Muscle of arm (tissue), 12 donors: ENCODE results near the gene CDKN3. TPM values are rescaled to one million over a fixed set of nuclear protein-coding genes. Genes with fewer than 3 reads are reported as not detected.
"Not testable (repeated sequence)": the region's sequence is repeated elsewhere in the genome, so short reads cannot be mapped to it uniquely, and the experiment has no call there.

Experiments used
- DNase-seq: peaks from one replicate; pipeline ENCODE4 v3.0.0-alpha.2; 2013
- polyA plus RNA-seq, 12 donors: library from polyadenylated mRNA; unstranded; fragments of 120-200 nt; gene quantifications; one replicate each; pipeline ENCODE4 v1.2.1, GENCODE V29; 2013; ENCODE audit not compliant: insufficient read length in 12 of 12

The CDKN3 gene
- polyA plus RNA-seq, 12 donors: 26.1 to 41.2 (median 35.4) TPM; not detected in 1

DNA sequence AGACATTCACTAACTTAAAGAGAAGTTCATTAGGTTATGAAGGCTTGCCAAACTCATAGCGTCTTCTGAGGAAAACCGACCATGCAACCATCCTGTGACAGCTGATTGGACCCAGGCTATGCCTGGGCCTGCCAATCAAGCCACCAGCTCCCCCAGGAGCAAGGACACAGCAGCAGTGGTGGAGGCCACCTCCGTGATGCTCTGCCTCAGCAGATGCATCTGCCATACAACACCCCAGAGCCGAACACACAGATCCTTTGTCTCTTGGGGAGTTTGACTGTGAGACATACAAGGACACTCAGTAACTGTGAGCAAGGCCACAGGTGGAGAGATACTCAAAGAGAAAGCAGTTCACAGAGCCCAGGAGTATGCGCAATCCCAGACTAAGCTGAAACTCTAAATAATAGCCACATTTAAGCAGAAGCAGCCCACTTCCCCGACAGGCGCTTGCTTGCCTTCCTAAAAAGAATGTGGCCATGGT, 54.4 kb downstream of the CDKN3 start:
- DNase-seq: no peak

DNA sequence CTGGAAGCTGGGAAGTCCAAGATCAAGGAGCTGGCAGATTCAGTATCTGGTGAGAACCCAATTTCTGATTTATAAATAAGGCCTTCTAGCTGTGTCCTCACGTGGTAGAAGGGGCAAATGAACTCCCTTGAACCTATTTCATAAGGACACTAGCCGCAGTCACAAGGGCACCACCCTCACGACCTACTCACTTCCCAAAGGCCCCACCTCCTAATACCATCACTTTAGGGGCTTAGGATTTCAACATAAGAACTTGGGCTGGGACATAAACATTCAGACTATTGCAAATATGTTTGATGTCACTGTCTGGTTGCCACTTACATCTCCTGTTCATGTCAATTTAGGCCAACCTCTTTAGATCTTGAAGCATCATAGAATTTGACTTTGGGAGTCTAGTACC, 55.2 kb downstream of the CDKN3 start:
- no peak for DNase-seq

DNA sequence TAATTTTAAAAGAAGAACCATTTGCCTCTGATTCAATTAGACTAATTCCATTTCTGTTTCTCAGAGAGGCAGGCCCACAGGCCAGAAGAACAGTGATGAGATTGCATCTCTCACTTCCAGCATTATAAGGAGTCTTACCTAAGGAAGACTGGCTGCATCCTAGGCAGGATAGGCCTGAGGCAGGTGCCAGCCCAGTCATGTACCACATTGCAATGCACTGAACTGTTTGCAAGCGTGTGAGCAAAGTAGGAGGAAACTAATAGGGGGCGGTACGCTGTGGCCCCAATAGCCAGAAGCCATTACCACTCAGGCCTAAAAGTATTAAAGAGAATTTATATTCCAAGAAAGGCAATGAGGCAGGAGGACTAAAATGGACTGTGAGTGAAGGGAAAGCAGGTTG, 56.4 kb downstream of the CDKN3 start:
- DNase-seq: no peak

DNA sequence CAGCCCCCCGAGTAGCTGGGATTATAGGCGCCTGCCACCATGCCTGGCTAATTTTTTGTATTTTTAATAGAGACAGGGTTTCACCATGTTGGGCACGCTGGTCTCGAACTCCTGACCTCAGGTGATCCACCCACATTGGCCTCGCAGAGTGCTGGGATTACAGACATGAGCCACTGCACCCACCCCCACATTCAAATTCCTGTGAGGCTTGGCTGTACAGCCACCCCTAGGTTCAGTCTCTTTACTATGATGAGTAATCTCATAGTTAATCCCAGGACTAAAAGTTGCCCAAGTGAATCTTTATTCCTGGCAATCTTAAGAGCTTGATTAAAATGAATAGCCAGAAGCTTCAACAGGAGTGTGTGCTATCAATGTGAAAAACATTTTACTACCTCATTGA, 57.2 kb downstream of the CDKN3 start:
- DNase-seq: not testable (repeated sequence)

DNA sequence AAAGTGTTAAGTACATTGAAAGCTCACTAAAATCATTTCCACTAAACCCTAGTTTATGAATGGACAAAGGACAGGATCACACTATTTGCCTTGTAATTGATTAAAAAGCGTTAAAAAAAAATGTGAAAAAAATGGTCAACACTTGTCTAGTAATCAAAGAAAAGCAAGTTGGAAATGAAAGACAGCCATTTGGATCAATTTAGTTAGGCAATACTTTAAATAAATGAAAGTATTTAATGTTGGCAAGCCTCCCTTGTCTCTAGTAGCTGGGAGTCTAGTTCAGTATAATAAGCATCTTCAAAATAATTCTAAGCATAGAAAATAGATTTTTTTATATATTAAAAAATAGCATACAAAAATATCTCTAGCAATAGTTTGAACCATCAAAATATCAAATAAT, 58.6 kb downstream of the CDKN3 start:
- DNase-seq: no peak

DNA sequence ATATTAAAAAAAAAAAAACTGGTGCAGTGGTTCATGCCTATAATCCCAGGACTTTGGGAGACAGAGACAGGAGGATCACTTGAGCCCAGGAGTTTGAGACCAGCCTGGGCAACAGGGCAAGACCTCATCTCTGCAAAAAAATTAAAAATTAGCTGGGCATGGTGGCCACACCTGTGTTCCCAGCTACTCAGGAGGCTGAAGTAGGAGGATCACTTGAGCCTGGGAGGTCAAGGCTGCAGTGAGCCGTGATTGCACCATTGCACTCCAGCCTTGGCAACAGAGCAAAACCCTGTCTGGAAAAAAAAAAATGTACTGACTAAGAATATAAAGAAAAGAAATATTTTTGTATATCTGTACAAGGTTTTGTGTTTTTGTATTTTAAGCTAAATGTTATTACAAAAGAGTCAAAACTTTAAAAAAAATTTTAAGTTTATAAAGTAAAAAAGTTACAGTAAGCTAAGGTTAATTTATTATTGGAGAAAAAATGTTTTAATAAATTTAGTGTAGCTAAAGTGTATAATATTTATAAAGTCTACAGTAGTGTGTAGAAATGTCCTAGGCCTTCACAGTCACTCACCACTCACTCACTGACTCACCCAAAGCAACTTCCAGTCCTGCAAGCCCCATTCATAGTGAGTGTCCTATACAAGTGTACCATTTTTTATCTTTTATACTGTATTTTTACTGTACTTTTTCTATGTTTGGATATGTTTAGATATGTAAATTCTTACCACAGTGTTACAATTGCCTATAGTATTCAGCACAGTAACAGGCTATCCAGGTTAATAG, 60.2 kb downstream of the CDKN3 start:
- DNase-seq: not testable (repeated sequence)

DNA sequence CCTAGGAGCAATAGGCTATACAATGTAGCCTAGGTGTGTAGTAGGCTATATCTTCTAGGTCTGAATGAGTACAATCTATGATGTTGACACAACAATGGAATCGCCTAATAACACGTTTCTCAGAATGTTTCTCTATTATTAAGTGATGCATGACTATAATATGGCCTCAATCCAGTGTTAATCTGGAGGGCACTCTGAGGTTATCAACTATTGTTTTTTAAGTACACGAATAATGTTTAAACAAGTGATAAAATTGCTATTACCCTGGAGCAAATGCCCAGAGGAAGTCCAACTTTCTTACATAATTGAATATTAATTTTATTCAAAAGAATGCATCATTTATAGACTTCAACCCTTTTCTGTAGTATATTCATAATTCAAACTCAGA, 60.8 kb downstream of the CDKN3 start:
- no peak for DNase-seq

DNA sequence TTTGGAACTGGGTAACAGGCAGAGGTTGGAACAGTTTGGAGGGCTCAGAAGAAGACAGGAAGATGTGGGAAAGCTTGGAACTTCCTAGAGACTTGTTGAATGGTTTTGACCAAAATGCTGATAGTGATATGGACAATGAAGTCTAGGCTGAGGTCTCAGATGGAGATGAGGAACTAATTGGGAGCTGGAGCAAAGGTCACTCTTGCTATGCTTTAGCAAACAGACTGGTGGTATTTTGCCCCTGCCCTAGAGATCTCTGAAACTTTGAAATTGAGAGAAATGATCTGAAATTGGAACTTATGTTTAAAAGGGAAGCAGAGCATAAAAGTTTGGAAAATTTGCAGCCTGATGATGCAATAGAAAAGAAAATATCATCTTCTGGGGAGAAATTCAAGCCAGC, 61.7 kb downstream of the CDKN3 start:
- not testable (repeated sequence) for DNase-seq

DNA sequence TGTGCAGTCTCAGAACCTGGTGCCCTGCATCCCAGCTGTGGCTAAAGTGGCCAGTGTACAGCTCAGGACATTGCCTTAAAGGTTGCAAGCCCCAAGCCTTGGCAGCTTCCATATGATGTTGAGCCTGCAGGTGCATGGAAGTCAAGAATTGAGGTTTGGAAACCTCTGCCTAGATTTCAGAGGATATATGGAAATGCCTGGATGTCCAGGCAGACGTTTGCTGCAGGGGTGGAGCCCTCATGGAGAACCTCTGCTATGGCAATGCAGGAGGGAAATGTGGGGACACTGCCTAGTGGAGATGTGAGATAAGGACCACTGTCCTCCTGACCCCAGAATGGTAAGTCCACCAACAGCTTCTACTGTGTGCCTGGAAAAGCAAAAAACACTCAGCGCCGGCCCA, 62.3 kb downstream of the CDKN3 start:
- DNase-seq: no peak

DNA sequence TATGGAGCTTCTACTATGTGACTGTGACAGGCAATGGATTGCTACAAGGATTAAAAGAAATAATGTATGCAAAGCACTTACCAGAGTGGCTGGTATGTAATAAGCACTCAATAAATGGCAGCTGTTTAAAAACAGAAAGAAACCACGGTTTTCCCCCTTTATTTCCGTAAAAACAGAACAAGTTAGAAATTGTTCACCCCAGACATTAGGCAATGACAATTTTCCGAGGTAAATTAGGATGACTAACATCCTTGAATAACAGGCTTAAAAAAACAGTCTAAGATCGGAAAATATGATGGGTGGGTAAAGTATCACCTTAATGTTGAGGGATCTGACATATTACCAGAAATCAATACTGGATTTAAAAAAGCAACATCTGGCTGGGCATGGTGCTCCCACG, 65.2 kb downstream of the CDKN3 start:
- no peak for DNase-seq

DNA sequence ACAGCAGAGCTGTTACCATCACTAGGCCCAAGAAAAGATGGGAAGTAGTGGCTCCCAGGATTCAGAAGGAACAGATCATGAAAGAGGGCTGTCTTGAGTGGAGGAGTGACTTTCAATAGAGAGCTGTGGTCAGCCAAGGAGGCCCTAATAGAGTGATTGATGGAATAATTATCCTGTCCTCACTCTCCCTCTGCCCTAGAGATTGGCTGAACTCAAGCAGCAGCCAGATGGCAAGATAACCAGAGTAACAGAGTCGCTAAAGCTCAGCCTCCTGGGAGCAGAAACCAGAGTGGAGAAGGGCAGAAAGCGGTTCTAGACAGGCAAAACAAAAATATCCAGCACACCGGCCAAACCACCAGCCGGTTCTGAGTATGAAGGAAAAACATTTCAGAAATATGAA, 68.8 kb downstream of the CDKN3 start:
- DNase-seq: no peak

DNA sequence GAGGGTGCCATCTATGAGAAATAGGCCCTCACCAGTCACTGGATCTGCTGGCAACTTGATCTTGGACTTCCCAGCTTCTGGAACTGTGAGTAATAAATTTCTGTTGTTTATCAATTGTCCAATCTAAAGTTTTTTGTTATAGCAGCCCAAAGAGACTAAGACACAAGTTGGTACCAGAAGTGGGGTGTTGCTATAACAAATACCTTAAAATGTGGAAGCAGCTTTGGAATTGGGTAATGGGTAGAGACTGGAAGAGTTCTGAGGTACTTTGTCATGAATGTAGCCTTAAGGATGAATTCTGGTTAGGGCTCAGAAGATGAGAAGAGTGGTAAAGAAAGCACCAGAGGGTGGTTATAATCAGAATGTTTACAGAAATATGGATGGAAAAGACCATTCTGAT, 70.5 kb downstream of the CDKN3 start:
- DNase-seq: no peak

Other genes starting within 250 kb of the CDKN3 start
- gene CNIH1, start 44.4 kb downstream of the CDKN3 start, polyA plus RNA-seq: 100 to 1,000 TPM in 11 of 12 donors, not detected in 1; 107 to 226 (median 197) TPM
- 10 to 100 TPM in 11 of 12 donors, not detected in 1; 36.2 to 73.8 (median 59.1) TPM for gene GMFB, start 92.0 kb downstream of the CDKN3 start, polyA plus RNA-seq
- 10 to 100 TPM in 10 of 12 donors, 1 to 10 TPM in 1, not detected in 1; 8.9 to 23.7 (median 17.4) TPM for gene CGRRF1, start 112.9 kb downstream of the CDKN3 start, polyA plus RNA-seq
- gene SAMD4A, start 170.1 kb downstream of the CDKN3 start, polyA plus RNA-seq: 10 to 100 TPM in 11 of 12 donors, not detected in 1; 47.4 to 74.9 (median 63.3) TPM